Thyroid gland (tissue), 4 donors: ENCODE data around the gene TFDP2.

ENCODE experiments used
- POLR2A ChIP-seq, 2 donors: fragments of 450-650 bp; IDR thresholded peaks; one replicate each; pipeline ENCODE4 v1.6.1; 2017; ENCODE audit warnings: antibody characterized with exemption in 2 of 2, mild to moderate bottlenecking in 2 of 2, moderate library complexity in 1 of 2
- TF ChIP-seq, protein P1 (sequence below), 6 experiments: fragments of 200-600 bp in 3 of 6; fragments of 450-650 bp in 3 of 6; sonication (generic) in 3 of 6; IDR thresholded peaks; one replicate each; pipeline ENCODE4 v1.5.1; 2016 to 2019; ENCODE audit warnings: antibody characterized with exemption in 6 of 6, mild to moderate bottlenecking in 2 of 6, inconsistent platforms in 1 of 6, moderate library complexity in 1 of 6

GRCh38 chr3:142180761-142181362, 31.5 kb upstream of the TFDP2 start:
- TF ChIP-seq, protein P1, sequence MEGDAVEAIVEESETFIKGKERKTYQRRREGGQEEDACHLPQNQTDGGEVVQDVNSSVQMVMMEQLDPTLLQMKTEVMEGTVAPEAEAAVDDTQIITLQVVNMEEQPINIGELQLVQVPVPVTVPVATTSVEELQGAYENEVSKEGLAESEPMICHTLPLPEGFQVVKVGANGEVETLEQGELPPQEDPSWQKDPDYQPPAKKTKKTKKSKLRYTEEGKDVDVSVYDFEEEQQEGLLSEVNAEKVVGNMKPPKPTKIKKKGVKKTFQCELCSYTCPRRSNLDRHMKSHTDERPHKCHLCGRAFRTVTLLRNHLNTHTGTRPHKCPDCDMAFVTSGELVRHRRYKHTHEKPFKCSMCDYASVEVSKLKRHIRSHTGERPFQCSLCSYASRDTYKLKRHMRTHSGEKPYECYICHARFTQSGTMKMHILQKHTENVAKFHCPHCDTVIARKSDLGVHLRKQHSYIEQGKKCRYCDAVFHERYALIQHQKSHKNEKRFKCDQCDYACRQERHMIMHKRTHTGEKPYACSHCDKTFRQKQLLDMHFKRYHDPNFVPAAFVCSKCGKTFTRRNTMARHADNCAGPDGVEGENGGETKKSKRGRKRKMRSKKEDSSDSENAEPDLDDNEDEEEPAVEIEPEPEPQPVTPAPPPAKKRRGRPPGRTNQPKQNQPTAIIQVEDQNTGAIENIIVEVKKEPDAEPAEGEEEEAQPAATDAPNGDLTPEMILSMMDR (IDR thresholded peaks at IDR 0.05): peak; percentile 11 to 53 (median 41)
- TF ChIP-seq POLR2A (IDR thresholded peaks at IDR 0.05): no peak
